H9 (cell line): ENCODE results near the gene INSYN2B. TPM values are rescaled to one million over a fixed set of nuclear protein-coding genes. Genes with fewer than 3 reads are reported as not detected.
"Not testable (repeated sequence)": the region's sequence is repeated elsewhere in the genome, so short reads cannot be mapped to it uniquely, and the experiment has no call there.

Experiments used
- DNase-seq: peaks from one replicate; pipeline ENCODE4 v3.0.0-alpha.2; 2017
- H2AFZ ChIP-seq: one replicate; pipeline ENCODE4 v1.6.1; 2013; ENCODE audit warnings: mild to moderate bottlenecking, low read length, control low read depth, moderate library complexity
- H2AK5ac ChIP-seq: 2 replicates; pipeline ENCODE4 v1.6.1; 2013; ENCODE audit warnings: low read length, control low read depth, mixed read lengths; ENCODE audit not compliant: insufficient read length
- H2BK120ac ChIP-seq: one replicate; pipeline ENCODE4 v1.6.1; 2013; ENCODE audit warnings: low read depth, mild to moderate bottlenecking, low read length, control low read depth, inconsistent platforms; ENCODE audit not compliant: poor library complexity, severe bottlenecking
- H2BK12ac ChIP-seq: 2 replicates; pipeline ENCODE4 v1.6.1; 2013; ENCODE audit warnings: low read length, control low read depth, mixed read lengths, low read depth; ENCODE audit not compliant: insufficient read length
- H2BK15ac ChIP-seq: 2 replicates; pipeline ENCODE4 v1.6.1; 2013; ENCODE audit warnings: low read depth, low read length, control low read depth
- H2BK20ac ChIP-seq: one replicate; pipeline ENCODE4 v1.6.1; 2013; ENCODE audit warnings: low read depth, mild to moderate bottlenecking, low read length, control low read depth, inconsistent platforms; ENCODE audit not compliant: poor library complexity, severe bottlenecking
- H2BK5ac ChIP-seq: 2 replicates; pipeline ENCODE4 v1.6.1; 2013; ENCODE audit warnings: low read length, control low read depth, mixed read lengths; ENCODE audit not compliant: insufficient read length
- H3K14ac ChIP-seq: 2 replicates; pipeline ENCODE4 v1.6.1; 2013; ENCODE audit warnings: low read length, control low read depth; ENCODE audit not compliant: insufficient read depth
- H3K18ac ChIP-seq: 2 replicates; pipeline ENCODE4 v1.6.1; 2013; ENCODE audit warnings: low read depth, mild to moderate bottlenecking, mixed read lengths, low read length, control low read depth; ENCODE audit not compliant: insufficient read length
- H3K23ac ChIP-seq: 2 replicates; pipeline ENCODE4 v1.6.1; 2013; ENCODE audit warnings: low read length, control low read depth, mixed read lengths, low read depth; ENCODE audit not compliant: insufficient read length
- H3K23me2 ChIP-seq: 2 replicates; pipeline ENCODE4 v1.6.1; 2013; ENCODE audit warnings: low read depth, mild to moderate bottlenecking, mixed read lengths, low read length, control low read depth; ENCODE audit not compliant: insufficient read length, poor library complexity, severe bottlenecking
- H3K27ac ChIP-seq: 2 replicates; pipeline ENCODE4 v1.5.1; 2013; ENCODE audit warnings: low read length, control low read depth, mixed read lengths, low read depth; ENCODE audit not compliant: insufficient read length
- H3K27me3 ChIP-seq: 2 replicates; pipeline ENCODE4 v1.6.1; 2013; ENCODE audit warnings: low read length, control low read depth, inconsistent platforms; ENCODE audit not compliant: insufficient read depth
- H3K4ac ChIP-seq: 2 replicates; pipeline ENCODE4 v1.6.1; 2013; ENCODE audit warnings: low read depth, mild to moderate bottlenecking, control low read depth, inconsistent platforms, low read length, moderate library complexity
- H3K4me1 ChIP-seq: 2 replicates; pipeline ENCODE4 v1.6.1; 2013; ENCODE audit warnings: low read length, control low read depth, inconsistent platforms; ENCODE audit not compliant: insufficient read depth
- H3K4me2 ChIP-seq: 2 replicates; pipeline ENCODE4 v1.6.1; 2013; ENCODE audit warnings: low read length, control low read depth, mixed read lengths; ENCODE audit not compliant: insufficient read length, insufficient read depth
- H3K56ac ChIP-seq: 2 replicates; pipeline ENCODE4 v1.6.1; 2013; ENCODE audit warnings: low read depth, mild to moderate bottlenecking, mixed read lengths, low read length, control low read depth; ENCODE audit not compliant: insufficient read length
- H3K79me1 ChIP-seq: 2 replicates; pipeline ENCODE4 v1.6.1; 2013; ENCODE audit warnings: low read depth, mild to moderate bottlenecking, moderate library complexity, low read length, control low read depth, inconsistent platforms; ENCODE audit not compliant: insufficient read depth, poor library complexity, severe bottlenecking
- H3K79me2 ChIP-seq: 2 replicates; pipeline ENCODE4 v1.6.1; 2013; ENCODE audit warnings: low read length, control low read depth, inconsistent platforms; ENCODE audit not compliant: insufficient read depth
- H3K9ac ChIP-seq: 2 replicates; pipeline ENCODE4 v1.6.1; 2013; ENCODE audit warnings: low read length, control low read depth, mixed read lengths; ENCODE audit not compliant: insufficient read length; ENCODE audit errors: extremely low read depth
- H3K9me3 ChIP-seq: one replicate; pipeline ENCODE4 v1.6.1; 2013; ENCODE audit warnings: low read depth, low read length, inconsistent platforms; ENCODE audit not compliant: control insufficient read depth
- H3T11ph ChIP-seq: one replicate; pipeline ENCODE4 v1.6.1; 2013; ENCODE audit warnings: mild to moderate bottlenecking, low read length, control low read depth, inconsistent platforms
- H4K20me1 ChIP-seq: one replicate; pipeline ENCODE4 v1.6.1; 2013; ENCODE audit not compliant: control insufficient read depth, insufficient read length, insufficient read depth
- H4K5ac ChIP-seq: 2 replicates; pipeline ENCODE4 v1.6.1; 2013; ENCODE audit warnings: low read depth, mild to moderate bottlenecking, mixed read lengths, low read length, control low read depth; ENCODE audit not compliant: insufficient read length
- H4K8ac ChIP-seq: replicated peaks from 2 replicates; pipeline ENCODE4 v1.6.1; 2013; ENCODE audit warnings: low read length, control low read depth, mixed read lengths, low read depth; ENCODE audit not compliant: insufficient read length
- H4K91ac ChIP-seq: 2 replicates; pipeline ENCODE4 v1.6.1; 2013; ENCODE audit warnings: low read depth, mild to moderate bottlenecking, moderate library complexity, mixed read lengths, low read length, control low read depth; ENCODE audit not compliant: insufficient read length
- H3K27ac Mint-ChIP-seq, 3 experiments: 2 replicates in 2 of 3; 3 replicates in 1 of 3; pipeline ENCODE4 v1.8.0; 2020 to 2021; ENCODE audit warnings: mixed read lengths in 3 of 3, mild to moderate bottlenecking in 1 of 3, moderate library complexity in 1 of 3
- H3K27me3 Mint-ChIP-seq: 2 replicates; pipeline ENCODE4 v1.8.0; 2021; ENCODE audit warnings: low read depth, mild to moderate bottlenecking, moderate library complexity, mixed read lengths
- H3K36me3 Mint-ChIP-seq, 3 experiments: 2 replicates in 2 of 3; 3 replicates in 1 of 3; pipeline ENCODE4 v1.8.0; 2020 to 2021; ENCODE audit warnings: low read depth in 3 of 3, mixed read lengths in 3 of 3; ENCODE audit not compliant: insufficient read depth in 1 of 3
- H3K4me1 Mint-ChIP-seq, 2 experiments: 2 replicates each; pipeline ENCODE4 v1.8.0; 2020; ENCODE audit warnings: mixed read lengths in 2 of 2
- H3K4me3 Mint-ChIP-seq, 2 experiments: 2 replicates in 1 of 2; 3 replicates in 1 of 2; pipeline ENCODE4 v1.8.0; 2020 to 2021; ENCODE audit warnings: mild to moderate bottlenecking in 2 of 2, mixed read lengths in 2 of 2, moderate library complexity in 1 of 2
- H3K9me3 Mint-ChIP-seq, 2 experiments: 2 replicates in 1 of 2; 3 replicates in 1 of 2; pipeline ENCODE4 v1.8.0; 2020; ENCODE audit warnings: mild to moderate bottlenecking in 2 of 2, mixed read lengths in 2 of 2, moderate library complexity in 1 of 2
- CTCF ChIP-seq: fragments of 200-600 bp; sonication (generic); conservative IDR thresholded peaks from 3 replicates; pipeline ENCODE4 v1.8.0; 2021; ENCODE audit warnings: antibody characterized with exemption, mild to moderate bottlenecking
- WGBS: extraction: QIAGEN DNeasy Blood & Tissue Kit; methylation state at CpG from one replicate; pipeline ENCODE4 v1.1.7; 2013; ENCODE audit warnings: missing lambda C conversion rate, low lambda C conversion rate, mixed read lengths; ENCODE audit not compliant: insufficient read length; ENCODE audit errors: extremely low coverage; 5-methylcytosine and 5-hydroxymethylcytosine counted together
- total RNA-seq: library from RNA; stranded (reverse); gene quantifications from 2 replicates; pipeline ENCODE4 v1.2.1, GENCODE V29; 2021

Gene INSYN2B
- total RNA-seq, 1 experiment from 2014 or later, result not detected

GRCh38 chr5:169954786-169955185 is 25.5 kb downstream of the INSYN2B start:
- peaks cover 11% of the 10 kb centered on the region in 2 experiments; a peak in 3 of 4 replicates for H3K4me1 Mint-ChIP-seq
- H4K20me1 ChIP-seq, result no peaks in the 10 kb centered on the region
- no peak overlapping the region for H3K27ac Mint-ChIP-seq
- no peak overlapping the region for H3K23ac ChIP-seq
- no peak overlapping the region for H2BK120ac ChIP-seq
- no peak overlapping the region for H3K27ac ChIP-seq
- H3K56ac ChIP-seq, result no peak overlapping the region
- H3K4me1 ChIP-seq, result peaks cover 2% of the 10 kb centered on the region; the same call in 1 of the 2 replicates
- no peak overlapping the region for H2AFZ ChIP-seq
- H3K18ac ChIP-seq, result no peak overlapping the region
- DNase-seq, result no peak
- no peaks in the 10 kb centered on the region for H3K79me2 ChIP-seq
- peaks cover 7% of the 10 kb centered on the region; the same call in 1 of the 2 replicates for H3K27me3 Mint-ChIP-seq
- H4K5ac ChIP-seq, result no peak overlapping the region
- H2BK12ac ChIP-seq, result no peak overlapping the region
- no peaks in the 10 kb centered on the region for H3K23me2 ChIP-seq
- H2BK5ac ChIP-seq, result no peak overlapping the region
- peak overlapping the region; percentile 51; the same call in 1 of the 2 replicates for H3K14ac ChIP-seq
- H3K4me3 Mint-ChIP-seq, result no peak overlapping the region
- no peaks in the 10 kb centered on the region for H3K36me3 Mint-ChIP-seq
- H3K4ac ChIP-seq, result no peak overlapping the region
- H3T11ph ChIP-seq, result no peak overlapping the region
- no peak overlapping the region for H3K4me2 ChIP-seq
- no peak overlapping the region for H2BK20ac ChIP-seq
- no peak overlapping the region for H2BK15ac ChIP-seq
- H2AK5ac ChIP-seq, result no peak overlapping the region
- H3K79me1 ChIP-seq, result no peaks in the 10 kb centered on the region
- H4K91ac ChIP-seq, result no peak overlapping the region
- no peaks in the 10 kb centered on the region for H3K27me3 ChIP-seq
- no peak overlapping the region for H3K9ac ChIP-seq
- H3K9me3 ChIP-seq, result no peaks in the 10 kb centered on the region
- WGBS, result no CpG with 5 or more reads among the region's 6 CpGs
- no peak overlapping the region for H4K8ac ChIP-seq
- H3K9me3 Mint-ChIP-seq, result no peaks in the 10 kb centered on the region; a peak in 1 of 5 replicates
- no peak for TF ChIP-seq CTCF

GRCh38 chr5:169953196-169953595 is 27.1 kb downstream of the INSYN2B start:
- not testable (repeated sequence) for H3K4ac ChIP-seq, H2AFZ ChIP-seq, H4K5ac ChIP-seq, H3K27ac ChIP-seq, H3K18ac ChIP-seq, H3K4me1 ChIP-seq, H2BK12ac ChIP-seq, H2BK120ac ChIP-seq, H3K23me2 ChIP-seq, H4K91ac ChIP-seq, H2AK5ac ChIP-seq, H3K27me3 Mint-ChIP-seq, H3T11ph ChIP-seq, H3K4me3 Mint-ChIP-seq, H3K9ac ChIP-seq, H3K4me2 ChIP-seq, H3K4me1 Mint-ChIP-seq, H3K14ac ChIP-seq, H3K79me2 ChIP-seq, H3K79me1 ChIP-seq, H4K20me1 ChIP-seq, H3K56ac ChIP-seq, H3K9me3 ChIP-seq, H2BK20ac ChIP-seq, H2BK15ac ChIP-seq, H4K8ac ChIP-seq, H3K27me3 ChIP-seq, DNase-seq, H3K27ac Mint-ChIP-seq, H2BK5ac ChIP-seq, H3K9me3 Mint-ChIP-seq, H3K36me3 Mint-ChIP-seq, H3K23ac ChIP-seq
- WGBS, result no CpG with 5 or more reads among the region's 4 CpGs
